Vagina (tissue), 2 donors: Measurements from ENCODE around the gene FH. TPM values are rescaled to one million over a fixed set of nuclear protein-coding genes. Genes with fewer than 3 reads are reported as not detected.

Experiments
- DNase-seq, 2 donors: peaks; one replicate each; pipeline ENCODE4 v3.0.0-alpha.2; 2017; ENCODE audit errors: extremely low spot score in 2 of 2
- H3K27ac ChIP-seq: fragments of 200-600 bp; sonication (generic); one replicate; pipeline ENCODE4 v1.5.1; 2019
- H3K27me3 ChIP-seq: fragments of 200-600 bp; sonication (generic); one replicate; pipeline ENCODE4 v1.5.1; 2019
- H3K36me3 ChIP-seq, 2 donors: fragments of 200-600 bp; sonication (generic); one replicate each; pipeline ENCODE4 v1.5.1; 2017 to 2019
- H3K4me1 ChIP-seq: fragments of 200-600 bp; sonication (generic); one replicate; pipeline ENCODE4 v1.5.1; 2019
- H3K4me3 ChIP-seq, 2 donors: fragments of 200-600 bp; sonication (generic); 1 replicate in 1 of 2; 2 replicates in 1 of 2; pipeline ENCODE4 v1.5.1; 2016 to 2019
- H3K9me3 ChIP-seq: fragments of 200-600 bp; sonication (generic); one replicate; pipeline ENCODE4 v1.5.1; 2019
- POLR2A ChIP-seq, 2 donors: fragments of 450-650 bp; IDR thresholded peaks; one replicate each; pipeline ENCODE4 v1.6.1; 2017; ENCODE audit warnings: antibody characterized with exemption in 2 of 2, mild to moderate bottlenecking in 2 of 2, moderate library complexity in 2 of 2
- POLR2AphosphoS5 ChIP-seq, 2 donors: sonication (generic); formaldehyde crosslinking; IDR thresholded peaks; one replicate each; pipeline ENCODE4 v1.9.0; 2017; ENCODE audit warnings: antibody characterized with exemption in 2 of 2, mild to moderate bottlenecking in 2 of 2, low read depth in 1 of 2; ENCODE audit not compliant: insufficient read depth in 1 of 2
- intact Hi-C: fragments of 100-400 bp; cut with DNase I; formaldehyde crosslinking; loops from one replicate; pipeline ENCODE4 v1.15.1; 2023
- total RNA-seq: library from RNA; depleted of rRNA; stranded (reverse); fragments of >200 nt; gene quantifications from one replicate; pipeline ENCODE4 v1.2.3, GENCODE V29; 2016
- TF ChIP-seq, protein P1 (sequence below), 3 experiments: fragments of 450-650 bp in 2 of 3; fragments of 200-600 bp in 1 of 3; sonication (generic) in 1 of 3; IDR thresholded peaks; one replicate each; pipeline ENCODE4 v1.5.1; 2017 to 2019; ENCODE audit warnings: antibody characterized with exemption in 3 of 3, mild to moderate bottlenecking in 2 of 3, moderate library complexity in 2 of 3

The FH gene
- total RNA-seq, 1 donor from 2014 or later = 33.6 TPM

DNA sequence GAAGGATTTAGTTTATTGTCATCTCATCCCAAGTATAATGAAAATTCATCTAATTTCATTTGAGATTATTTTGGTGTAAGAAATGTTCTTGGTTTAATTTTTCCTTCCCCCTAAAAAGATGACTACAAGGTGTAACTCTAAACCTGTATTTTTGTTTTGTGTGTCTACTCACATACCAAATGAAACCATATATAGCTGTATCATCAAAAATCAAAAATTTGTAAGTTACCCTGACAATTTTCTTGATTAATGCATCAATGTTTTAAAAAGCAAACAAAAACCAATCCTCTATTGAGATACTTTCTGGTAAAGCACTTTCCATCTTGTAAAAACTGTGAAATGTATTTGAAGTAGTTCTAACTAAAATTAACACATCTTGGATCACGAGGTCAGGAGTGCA lies 30.8 kb downstream of the FH start:
- Histone ChIP-seq H3K4me3 (no peak overlapping the region), H3K9me3 (no peaks in the 10 kb centered on the region), H3K27ac (no peak overlapping the region), H3K27me3 (no peaks in the 10 kb centered on the region), H3K36me3 (no peaks in the 10 kb centered on the region), H3K4me1 (no peaks in the 10 kb centered on the region)
- TF ChIP-seq POLR2A (IDR thresholded peaks at IDR 0.05) = no peak
- no peak for TF ChIP-seq POLR2AphosphoS5 (IDR thresholded peaks at IDR 0.05; ENCODE audit: insufficient read depth in 1 of 2, low read depth in 1 of 2)
- TF ChIP-seq, protein P1, sequence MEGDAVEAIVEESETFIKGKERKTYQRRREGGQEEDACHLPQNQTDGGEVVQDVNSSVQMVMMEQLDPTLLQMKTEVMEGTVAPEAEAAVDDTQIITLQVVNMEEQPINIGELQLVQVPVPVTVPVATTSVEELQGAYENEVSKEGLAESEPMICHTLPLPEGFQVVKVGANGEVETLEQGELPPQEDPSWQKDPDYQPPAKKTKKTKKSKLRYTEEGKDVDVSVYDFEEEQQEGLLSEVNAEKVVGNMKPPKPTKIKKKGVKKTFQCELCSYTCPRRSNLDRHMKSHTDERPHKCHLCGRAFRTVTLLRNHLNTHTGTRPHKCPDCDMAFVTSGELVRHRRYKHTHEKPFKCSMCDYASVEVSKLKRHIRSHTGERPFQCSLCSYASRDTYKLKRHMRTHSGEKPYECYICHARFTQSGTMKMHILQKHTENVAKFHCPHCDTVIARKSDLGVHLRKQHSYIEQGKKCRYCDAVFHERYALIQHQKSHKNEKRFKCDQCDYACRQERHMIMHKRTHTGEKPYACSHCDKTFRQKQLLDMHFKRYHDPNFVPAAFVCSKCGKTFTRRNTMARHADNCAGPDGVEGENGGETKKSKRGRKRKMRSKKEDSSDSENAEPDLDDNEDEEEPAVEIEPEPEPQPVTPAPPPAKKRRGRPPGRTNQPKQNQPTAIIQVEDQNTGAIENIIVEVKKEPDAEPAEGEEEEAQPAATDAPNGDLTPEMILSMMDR (IDR thresholded peaks at IDR 0.05) = no peak
- no peak for DNase-seq
- intact Hi-C loops = no loop called here

DNA sequence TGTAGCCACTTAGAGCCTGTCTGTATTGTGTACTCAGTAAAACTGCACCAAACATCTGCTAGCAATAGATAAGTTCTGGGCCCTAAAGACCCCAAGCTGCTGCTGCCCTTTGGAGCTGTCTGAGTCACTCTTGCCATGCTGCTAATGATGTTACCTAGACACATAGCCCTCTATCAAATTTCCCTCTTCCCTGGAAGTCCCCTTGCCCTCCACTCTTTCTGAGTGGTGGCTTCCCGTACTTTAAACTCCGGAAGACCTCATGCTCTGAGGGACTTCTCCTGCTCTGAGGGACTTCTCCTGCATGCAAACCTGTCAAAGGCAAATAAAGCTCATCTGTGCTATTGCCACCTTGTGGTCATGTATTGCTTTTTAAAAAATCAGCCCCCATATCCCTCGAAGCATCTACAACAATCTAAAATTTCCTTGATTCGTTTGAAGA lies 34.0 kb downstream of the FH start:
- H3K4me3 ChIP-seq = no peak overlapping the region
- no peaks in the 10 kb centered on the region for H3K4me1 ChIP-seq
- TF ChIP-seq, protein P1 (IDR thresholded peaks at IDR 0.05) = no peak
- H3K27ac ChIP-seq = no peak overlapping the region
- no peaks in the 10 kb centered on the region for H3K36me3 ChIP-seq
- no peaks in the 10 kb centered on the region for H3K27me3 ChIP-seq
- intact Hi-C loops = no loop called here
- no peak for DNase-seq
- no peaks in the 10 kb centered on the region for H3K9me3 ChIP-seq

DNA sequence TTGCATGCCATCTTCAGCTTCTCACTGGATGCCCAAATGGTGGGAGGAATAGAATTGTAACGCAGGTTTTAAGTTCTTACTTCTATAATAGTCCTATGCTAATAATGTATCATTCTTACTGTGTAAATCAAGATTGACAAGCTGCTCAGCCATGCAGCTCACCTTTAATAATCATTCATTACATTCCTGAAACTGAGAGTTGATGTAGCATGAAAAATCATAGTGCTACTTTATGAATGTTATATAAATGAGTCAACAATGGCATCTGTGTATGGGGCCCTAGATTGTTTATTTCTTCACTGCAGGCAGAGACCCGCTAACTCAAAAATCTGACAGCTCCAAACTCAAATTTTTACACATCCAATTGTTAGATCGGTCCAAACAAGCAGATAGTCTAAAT lies 34.4 kb downstream of the FH start:
- no peaks in the 10 kb centered on the region for H3K4me1 ChIP-seq
- intact Hi-C loops = no loop called here
- no peak overlapping the region for H3K4me3 ChIP-seq
- H3K27ac ChIP-seq = no peak overlapping the region
- H3K9me3 ChIP-seq = no peaks in the 10 kb centered on the region
- TF ChIP-seq POLR2AphosphoS5 (IDR thresholded peaks at IDR 0.05; ENCODE audit: insufficient read depth in 1 of 2, low read depth in 1 of 2) = no peak
- TF ChIP-seq POLR2A (IDR thresholded peaks at IDR 0.05) = no peak
- TF ChIP-seq, protein P1 (IDR thresholded peaks at IDR 0.05) = no peak
- no peak for DNase-seq
- H3K36me3 ChIP-seq = no peaks in the 10 kb centered on the region
- H3K27me3 ChIP-seq = no peaks in the 10 kb centered on the region

DNA sequence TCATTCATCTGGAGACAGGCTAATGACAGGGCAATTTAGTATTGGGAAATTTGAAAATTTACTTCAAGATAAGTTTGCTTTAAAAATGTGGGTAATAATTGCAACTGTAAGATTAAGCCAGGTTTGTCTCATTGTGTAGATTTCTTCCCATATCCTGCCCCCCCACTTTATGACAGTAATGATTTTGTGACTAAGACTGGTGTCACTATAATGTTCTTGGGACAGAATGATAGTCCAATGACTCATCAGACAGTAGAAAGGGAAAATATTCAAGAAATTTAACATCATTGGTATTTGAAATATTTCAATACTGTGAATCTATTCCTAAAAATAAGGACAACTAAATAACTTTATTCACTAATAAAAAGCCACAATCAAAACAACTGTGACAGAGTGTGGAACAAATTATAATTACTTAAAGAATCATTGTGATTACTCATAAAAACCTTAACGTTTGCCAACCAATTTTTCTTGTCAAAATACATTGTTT lies 36.7 kb downstream of the FH start:
- no peak for DNase-seq
- TF ChIP-seq, protein P1 (IDR thresholded peaks at IDR 0.05) = no peak
- TF ChIP-seq POLR2AphosphoS5 (IDR thresholded peaks at IDR 0.05; ENCODE audit: insufficient read depth in 1 of 2, low read depth in 1 of 2) (no peak), POLR2A (IDR thresholded peaks at IDR 0.05) (no peak)

DNA sequence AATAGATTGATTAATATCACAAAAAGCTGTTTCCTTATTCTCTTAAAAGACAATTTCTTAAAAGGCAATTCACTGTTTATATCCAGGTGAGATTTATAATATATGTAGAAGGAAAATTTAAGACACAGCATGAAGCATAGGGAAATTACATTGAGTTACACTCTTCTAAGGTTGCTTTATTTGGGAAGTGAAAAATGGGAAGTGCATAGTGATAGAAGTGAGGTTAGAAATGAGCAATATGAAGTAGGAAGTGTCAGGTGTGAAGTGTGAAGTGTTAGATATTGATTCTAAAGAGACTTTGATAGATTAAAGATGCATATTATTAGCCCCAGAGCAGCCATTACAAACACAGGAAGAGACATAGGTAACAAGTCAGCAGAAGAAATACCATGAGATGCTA lies 40.3 kb downstream of the FH start:
- H3K4me1 ChIP-seq = no peaks in the 10 kb centered on the region
- DNase-seq = no peak
- H3K27me3 ChIP-seq = no peaks in the 10 kb centered on the region
- H3K9me3 ChIP-seq = no peaks in the 10 kb centered on the region
- TF ChIP-seq, protein P1 (IDR thresholded peaks at IDR 0.05) = no peak
- TF ChIP-seq POLR2AphosphoS5 (IDR thresholded peaks at IDR 0.05; ENCODE audit: insufficient read depth in 1 of 2, low read depth in 1 of 2) (no peak), POLR2A (IDR thresholded peaks at IDR 0.05) (no peak)
- no peak overlapping the region for H3K4me3 ChIP-seq
- no peak overlapping the region for H3K27ac ChIP-seq
- H3K36me3 ChIP-seq = no peaks in the 10 kb centered on the region
- intact Hi-C loops = no loop called here

More for the DNA sequence above, 36.7 kb downstream of the FH start:
- H3K4me3 ChIP-seq = no peak overlapping the region
- no peaks in the 10 kb centered on the region for H3K27me3 ChIP-seq
- H3K4me1 ChIP-seq = no peaks in the 10 kb centered on the region
- H3K9me3 ChIP-seq = no peaks in the 10 kb centered on the region
- no peak overlapping the region for H3K27ac ChIP-seq
- H3K36me3 ChIP-seq = no peaks in the 10 kb centered on the region
- intact Hi-C loops = no loop called here
